GM21528 (cell line): ENCODE measurements around the gene UGT3A2.
A peak's percentile ranks its signal among the peaks of the same experiment; 100 is the strongest.

ENCODE experiments used
- ATAC-seq: cut with Tn5 transposase; IDR thresholded peaks from one replicate; pipeline ENCODE4 v1.9.1; 2021; ENCODE audit warnings: mild to moderate bottlenecking, moderate library complexity; ENCODE audit not compliant: unreplicated experiment, low FRiP score

Gene UGT3A2, protein sequence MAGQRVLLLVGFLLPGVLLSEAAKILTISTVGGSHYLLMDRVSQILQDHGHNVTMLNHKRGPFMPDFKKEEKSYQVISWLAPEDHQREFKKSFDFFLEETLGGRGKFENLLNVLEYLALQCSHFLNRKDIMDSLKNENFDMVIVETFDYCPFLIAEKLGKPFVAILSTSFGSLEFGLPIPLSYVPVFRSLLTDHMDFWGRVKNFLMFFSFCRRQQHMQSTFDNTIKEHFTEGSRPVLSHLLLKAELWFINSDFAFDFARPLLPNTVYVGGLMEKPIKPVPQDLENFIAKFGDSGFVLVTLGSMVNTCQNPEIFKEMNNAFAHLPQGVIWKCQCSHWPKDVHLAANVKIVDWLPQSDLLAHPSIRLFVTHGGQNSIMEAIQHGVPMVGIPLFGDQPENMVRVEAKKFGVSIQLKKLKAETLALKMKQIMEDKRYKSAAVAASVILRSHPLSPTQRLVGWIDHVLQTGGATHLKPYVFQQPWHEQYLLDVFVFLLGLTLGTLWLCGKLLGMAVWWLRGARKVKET

DNA sequence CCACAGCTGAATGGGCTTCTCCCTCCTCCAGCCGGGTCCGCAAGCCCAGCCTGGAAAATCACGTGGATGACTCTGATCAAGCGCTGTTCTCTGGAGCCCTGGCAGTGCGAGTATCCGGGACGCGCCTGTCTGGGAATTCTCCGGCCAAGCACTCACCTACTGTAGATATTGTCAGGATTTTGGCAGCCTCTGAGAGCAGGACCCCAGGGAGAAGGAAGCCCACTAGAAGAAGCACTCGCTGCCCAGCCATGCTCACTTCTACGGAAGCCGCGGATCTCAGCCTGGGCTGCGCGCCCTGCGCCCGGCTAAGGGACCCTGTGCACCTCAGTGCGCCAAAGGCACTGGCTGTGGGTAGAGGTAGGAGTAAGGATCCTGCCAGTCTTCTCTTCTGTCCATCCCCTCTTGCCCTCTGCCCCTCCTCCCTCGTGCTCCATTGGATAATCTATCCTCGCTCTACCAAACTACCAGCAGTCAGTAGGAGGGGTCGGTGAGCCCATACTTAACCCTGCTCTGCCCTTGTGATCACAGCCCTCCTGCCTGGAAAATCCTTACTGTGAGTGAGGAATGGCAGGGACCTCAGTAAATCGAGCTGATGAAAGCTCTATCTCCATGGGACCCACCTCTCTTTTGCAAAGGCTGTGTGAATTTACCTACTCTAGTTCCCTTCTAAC is at the start of gene UGT3A2:
TSS of gene UGT3A2 (minus strand) at position 343 of the 671 bp plus-strand sequence. CDS start at position 250, 93 bp downstream.
- ATAC-seq = no peak

DNA sequence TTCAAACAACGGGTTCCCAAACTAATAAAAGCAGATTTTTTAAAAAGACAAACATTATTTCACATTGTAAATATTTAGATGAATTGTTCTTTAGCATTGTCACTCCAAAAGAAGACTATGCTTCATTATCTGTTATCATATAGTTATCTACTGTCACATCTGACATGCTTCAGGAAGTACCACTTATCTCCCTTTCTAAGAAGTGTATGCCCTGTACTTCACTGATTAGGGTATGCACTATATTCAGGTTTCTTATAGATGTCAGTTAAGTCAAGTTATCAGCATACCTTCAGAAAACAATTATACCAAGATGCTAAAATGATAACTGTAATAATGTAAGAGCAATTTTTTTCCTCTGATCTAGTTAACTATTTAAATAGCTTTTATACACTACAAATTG is 44.6 kb upstream of the UGT3A2 start:
- no peak for ATAC-seq

DNA sequence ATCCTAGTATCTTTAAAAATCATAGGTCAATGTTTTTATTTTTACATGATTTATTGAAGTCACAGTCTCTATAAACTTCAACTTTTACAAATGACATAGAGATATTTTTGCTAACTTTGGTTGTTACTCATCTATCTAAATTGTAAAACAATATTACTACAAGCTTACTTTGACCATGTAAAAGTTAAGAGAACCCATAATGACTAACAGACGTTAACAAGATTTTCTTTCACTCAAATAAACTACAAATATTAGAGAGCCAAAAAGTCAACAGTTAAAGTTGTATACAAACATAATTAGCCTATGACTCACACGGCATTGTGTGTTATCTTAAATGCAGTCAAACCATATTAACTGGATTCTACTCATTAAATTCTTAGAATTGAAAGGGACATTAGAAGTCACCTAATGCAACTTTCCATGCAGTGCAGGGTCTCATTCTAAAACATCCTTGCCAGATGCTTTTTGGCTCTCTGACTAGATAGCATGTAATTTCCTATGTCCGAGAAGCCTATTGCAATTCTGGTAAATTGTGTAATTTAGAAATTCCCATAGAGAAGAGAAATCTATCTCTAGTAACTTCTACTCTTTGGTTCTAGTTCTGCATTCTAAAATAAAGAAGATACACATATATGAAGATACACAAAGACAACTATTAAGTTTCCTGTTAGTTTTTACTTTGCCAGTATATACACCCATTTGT is 42.2 kb upstream of the UGT3A2 start:
- no peak for ATAC-seq

DNA sequence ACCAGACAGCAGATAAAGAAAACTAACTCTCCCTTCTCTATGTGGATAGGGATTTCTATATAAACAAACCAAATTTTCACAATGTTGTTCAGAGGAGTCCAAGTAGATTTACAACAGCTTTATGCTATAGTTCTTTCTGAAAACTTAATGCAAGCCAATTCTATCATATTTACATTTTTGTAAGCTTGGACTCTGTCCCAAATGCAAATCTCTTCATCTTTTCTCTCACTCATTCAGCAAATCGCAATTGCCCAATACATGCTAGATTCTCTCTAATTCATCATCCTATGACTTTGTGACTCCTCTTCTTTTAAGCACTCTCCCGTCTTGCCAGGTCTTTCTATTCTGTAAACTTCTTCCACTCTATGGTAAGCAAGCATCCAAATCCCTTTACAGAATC is 39.1 kb upstream of the UGT3A2 start:
- no peak for ATAC-seq

DNA sequence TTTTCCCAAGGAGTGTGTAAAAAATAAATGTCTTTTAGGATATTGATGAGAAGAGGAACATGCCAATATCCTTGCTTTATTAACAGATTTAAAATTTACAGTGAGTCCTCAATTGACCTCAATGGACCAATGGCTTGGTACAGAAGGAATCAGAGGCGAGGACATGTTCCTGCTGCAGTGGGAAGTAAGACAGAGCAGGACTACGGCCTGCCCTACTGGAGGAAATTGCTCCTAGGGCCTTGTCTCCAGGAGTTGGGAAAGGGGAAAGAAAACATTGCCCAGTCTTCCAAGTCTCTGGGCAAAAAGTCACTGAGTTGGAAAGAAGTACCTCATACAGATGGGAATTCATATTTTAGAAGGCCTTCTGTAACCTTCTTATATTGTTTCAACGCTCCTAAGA is 33.1 kb upstream of the UGT3A2 start:
- ATAC-seq = no peak

DNA sequence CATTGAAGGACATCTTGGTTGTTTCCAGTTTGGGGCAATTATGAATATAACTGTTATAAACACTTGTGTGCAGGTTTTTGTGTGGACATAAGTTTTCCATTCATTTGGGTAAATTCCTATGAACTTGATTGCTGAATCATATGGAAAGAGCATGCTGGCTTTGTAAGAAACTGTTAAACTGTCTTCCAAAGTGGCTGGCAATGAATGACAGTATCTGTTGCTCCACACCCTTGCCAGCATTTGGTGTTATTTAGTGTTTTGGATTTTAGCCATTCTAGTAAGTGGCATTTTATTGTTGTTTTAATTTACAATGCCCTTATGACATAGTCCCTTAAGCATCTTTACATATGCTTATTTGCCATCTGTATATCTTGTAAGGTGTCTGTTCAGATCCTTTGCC is 29.8 kb upstream of the UGT3A2 start:
- no peak for ATAC-seq

DNA sequence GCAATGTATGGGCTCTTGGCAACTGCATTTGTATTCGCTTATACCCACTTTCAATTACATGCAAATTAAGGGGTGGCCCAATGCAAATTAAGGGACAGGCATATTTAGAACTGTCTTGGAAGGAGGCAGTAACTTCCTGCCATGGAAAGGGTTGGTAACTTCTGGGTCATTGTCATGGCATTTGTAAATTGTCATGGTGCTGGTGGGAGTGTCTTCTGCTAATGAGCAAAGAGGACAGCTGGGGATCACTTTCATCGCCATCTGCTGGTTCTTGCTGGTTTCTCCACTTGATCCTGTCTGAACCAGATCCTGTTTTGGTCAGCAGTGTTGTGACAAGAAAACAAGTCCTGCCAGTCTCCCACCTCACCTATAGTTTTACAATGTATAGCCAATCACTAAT is 23.3 kb upstream of the UGT3A2 start:
- no peak for ATAC-seq

DNA sequence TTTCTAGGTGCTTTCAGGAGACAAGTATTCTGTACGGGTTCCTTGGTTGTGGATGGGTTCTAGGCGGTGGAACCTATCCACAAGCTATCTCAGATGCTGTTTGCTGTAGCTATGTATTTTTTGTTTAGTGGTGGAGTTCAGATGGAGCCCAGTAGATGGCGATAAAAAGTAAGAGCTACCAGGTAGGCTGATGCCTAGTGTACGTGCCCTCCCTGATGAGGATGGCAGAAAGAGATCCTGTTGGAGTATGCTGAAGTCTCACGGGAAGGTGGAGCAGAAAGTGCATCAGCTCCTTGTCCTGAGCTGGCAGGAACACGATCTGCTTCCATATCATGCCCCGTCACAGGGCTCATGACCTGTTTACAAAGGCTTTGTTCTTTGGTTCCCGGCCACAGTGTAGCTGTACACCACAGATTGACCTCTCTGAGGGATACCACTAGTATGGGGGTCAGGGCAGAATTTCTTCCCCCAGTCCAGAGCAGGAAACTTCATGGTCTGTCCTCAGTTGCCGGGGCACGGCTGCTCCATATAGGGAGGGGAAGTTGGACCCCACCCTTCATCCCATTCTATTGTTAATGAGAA is 12.6 kb upstream of the UGT3A2 start:
- peak; percentile 93 for ATAC-seq

DNA sequence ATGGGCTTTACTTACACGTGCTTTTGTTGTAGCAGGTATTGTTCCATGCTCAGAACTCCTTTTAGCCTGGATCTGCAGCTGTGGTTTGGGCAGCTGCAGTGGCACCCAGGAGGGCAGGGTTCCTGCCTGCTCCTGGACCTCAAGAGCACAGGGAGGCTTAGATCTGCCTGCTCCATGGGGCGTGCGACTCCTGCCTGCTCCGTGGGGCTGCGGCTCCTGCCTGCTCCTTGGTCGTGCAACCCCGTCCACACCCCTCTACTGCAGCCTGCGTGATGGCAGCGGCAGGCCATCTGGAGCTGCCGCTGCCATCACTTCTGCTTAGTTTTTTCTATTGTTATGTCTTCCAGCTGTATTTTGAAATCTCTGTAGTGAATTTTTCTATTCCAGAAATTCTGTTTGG is 11.7 kb upstream of the UGT3A2 start:
- no peak for ATAC-seq

DNA sequence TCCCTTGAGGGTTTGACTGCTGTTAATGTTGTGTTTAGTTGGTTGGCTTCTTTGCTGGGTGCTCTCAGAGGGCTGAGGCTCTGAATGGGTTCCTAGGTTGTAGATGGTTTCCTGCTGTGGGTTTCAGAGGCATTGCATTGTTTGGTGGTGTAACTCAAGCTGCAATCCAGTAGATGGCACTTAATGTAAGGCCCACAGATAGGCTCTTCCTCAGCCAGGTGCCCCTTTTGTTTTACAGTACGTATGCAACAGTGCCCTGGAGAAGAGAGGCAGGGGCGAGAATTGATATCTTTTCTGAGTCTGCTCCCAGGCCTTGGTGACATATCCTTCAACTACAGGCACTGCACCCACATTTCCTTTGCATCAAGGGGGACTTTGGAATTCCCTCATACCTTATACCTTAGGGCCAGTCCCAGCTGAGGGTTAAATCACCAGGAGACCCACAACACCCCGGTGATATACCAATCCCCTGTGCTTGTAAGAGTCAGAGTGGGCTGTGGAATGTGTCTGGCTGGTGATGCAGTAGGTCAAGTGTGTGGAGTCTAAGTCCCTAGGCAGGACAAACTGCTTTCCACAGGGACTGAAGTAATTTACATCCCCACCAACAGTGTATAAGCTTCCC is 7.0 kb upstream of the UGT3A2 start:
- no peak for ATAC-seq

DNA sequence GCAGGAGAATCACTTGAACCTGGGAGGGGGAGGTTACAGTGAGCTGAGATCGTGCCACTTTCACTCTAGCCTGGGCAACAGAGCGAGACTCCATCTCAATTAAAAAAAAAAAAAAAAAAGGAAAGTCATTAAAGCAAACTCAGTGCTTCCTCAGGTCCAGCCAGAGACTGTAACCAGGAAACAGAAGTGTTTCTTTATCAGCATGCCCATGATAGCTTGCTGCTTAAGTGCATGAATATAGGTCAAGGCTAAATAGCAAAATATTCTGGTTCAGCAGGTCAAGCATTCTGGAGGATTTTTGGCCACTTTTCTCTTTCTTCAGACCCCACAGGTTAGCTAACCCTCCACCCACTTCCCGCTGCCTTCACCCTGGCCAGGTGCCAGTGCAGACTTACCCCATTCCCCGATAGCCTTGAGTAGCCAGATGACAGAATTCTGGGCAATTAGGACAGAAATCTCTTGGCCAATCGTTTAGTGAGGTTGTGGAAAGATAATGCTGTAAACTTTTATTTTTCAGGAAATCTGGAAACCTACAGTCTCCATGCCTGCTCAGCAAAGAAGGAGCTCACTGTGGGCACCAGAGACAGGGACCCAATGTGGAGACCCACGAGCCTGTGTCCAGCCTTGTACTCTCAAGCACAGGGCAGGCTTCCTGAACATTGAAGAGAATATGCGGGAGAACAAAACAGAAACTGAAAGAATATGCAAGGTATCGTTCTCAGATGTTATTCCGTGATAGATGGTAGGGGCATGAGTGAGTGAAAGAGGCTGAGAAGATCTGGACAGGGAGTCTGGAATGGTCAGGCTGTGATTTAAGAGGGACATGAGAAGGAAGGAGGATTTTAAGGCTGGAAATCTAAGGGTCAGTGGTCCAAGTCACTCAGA is 4.2 kb upstream of the UGT3A2 start:
- ATAC-seq = no peak

DNA sequence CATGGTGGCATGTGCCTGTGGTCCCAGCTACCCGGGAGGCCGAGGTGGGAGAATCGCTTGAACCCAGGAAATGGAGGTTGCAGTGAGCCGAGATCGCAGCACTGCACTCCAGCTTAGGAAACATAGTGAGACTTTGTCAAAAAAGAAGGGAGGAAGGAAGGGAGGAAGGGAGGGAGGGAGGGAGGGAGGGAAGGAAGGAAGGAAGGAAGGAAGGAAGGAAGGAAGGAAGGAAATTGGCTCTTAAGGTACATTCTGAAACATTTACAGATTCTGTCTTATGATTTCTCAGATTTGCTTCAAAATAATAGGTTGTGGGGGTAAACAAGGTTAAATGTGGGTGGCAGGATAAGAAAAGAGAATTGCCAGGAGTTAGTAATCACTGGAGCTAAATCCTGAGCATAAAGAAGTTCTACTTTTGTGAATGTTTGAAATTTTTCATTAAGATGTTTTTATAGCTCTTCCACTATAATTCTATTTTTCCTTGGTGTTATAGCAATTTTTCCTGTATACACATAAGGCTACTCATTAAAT is 2.1 kb upstream of the UGT3A2 start:
- no peak for ATAC-seq

DNA sequence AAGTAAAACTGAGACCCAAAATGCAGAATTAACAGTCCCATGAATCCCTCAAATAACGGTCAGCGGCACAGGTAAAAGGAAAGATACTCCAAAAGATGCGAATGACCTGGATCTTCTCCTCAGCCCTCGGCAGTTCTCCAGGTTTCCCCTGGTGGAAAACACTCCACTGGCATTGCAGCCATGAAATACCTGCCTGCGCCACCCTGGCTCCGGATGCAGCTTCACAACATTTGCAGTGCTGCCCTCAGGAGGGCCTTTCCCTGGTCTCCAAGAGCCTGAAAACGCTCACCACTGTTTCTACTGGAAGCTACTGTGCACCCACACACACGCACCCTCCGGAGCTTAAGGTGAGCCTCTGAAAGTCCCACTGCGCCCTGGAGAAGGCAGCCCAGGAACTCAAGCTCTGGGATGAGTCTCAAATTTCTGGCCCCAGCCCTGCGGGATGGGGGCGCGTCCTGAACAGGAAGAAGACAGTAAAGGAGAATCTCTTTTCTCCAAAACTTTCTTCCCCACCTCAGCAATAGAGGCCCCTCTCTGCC is 612 bp downstream of the UGT3A2 start:
- no peak for ATAC-seq

DNA sequence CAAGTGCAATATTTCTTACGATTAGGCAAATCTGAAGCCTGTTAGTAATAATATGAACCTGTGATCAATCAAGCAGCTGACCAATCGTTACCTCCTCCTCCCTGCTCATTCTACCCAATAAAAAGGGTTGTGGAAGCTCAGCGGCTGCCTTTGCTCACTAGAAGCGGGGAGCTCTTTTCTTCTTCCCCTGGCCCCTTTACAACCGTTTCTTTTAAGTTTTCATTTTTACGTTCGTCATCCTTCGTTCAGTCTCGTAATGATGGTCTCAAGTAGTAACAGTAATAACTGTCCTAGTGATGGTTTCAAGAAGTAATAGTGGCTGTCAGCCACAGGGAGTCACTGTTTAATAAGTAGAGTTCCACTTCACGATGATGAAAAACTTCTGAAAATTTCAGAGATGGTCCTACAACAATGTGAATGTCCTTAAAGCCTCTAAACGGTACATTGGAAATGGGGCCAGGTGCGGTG is 6.2 kb downstream of the UGT3A2 start:
- no peak for ATAC-seq

DNA sequence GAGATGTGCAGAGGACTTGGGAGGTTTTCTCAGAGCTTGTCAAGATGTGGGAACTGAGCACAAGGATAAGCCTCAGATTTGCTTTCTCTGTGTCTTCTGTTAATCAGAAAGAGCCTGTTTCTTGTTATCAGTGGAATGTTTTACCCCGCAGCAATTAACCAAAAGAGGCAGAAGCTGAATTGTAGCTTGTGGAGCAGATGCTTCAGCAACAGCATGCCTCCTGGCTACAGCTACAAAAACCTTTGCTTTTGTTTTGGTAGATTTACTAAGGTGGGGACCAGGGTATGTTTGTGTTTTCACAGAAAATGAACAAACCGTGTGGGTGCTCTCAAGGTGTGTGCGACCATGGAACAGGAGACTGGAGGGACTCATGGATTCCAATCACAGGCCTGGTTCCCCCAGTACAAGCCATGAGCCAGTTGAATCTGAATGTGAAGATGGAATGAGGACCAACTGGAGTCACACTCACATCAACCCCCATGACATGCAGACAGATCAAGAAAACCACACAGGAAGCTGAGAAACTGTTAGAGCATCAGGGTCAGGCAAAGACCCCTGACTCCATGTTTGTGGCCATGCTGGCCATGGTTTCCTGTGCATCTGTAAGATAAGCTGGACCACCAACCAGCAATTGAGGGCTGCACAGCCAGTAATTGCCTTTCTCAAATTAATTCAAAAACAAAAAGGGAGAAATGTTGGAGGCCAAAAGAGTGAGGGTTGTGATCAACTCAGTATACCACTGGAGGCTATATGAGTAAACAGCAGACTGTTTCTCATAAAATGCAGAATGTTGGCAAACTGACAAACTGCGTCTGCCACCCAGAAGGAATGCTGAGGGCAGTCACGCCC is 6.9 kb downstream of the UGT3A2 start:
- no peak for ATAC-seq

DNA sequence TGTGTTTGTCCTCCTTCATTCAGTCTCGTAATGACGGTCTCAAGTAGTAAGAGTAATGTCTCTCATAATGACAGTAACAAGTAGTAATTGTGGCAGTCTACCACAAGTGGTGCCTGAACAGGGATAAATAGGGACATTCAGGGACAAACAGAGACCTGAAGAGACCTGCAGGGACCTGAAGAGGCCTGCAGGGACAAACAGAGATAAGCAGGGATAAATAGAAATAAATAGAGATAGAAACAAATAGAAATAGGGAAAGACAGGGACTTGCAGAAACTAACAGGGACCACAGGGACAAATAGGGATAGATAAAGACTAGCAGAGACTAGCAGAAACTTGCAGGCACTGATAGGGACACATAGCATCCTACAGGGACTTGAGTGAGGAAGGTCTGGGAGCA is 7.9 kb downstream of the UGT3A2 start:
- ATAC-seq = no peak

DNA sequence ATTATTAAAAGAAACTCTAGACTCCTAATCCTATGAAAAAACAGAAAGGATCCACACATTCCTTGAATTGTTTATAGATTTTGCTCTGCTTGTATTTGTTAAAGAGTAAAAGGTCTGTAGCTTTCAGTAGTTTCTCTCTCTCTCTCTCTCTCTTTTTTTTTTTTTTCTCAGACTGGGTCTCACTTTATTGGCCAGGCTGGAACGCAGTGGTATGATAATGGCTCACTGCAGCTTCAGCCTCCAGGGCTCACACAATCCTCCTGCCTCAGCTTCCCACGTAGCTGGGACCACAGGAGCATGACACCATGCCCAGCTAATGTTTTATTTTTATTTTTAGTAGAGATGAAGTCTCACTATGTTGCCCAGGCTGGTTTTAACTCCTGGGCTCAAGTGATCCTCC is 9.3 kb downstream of the UGT3A2 start:
- no peak for ATAC-seq

DNA sequence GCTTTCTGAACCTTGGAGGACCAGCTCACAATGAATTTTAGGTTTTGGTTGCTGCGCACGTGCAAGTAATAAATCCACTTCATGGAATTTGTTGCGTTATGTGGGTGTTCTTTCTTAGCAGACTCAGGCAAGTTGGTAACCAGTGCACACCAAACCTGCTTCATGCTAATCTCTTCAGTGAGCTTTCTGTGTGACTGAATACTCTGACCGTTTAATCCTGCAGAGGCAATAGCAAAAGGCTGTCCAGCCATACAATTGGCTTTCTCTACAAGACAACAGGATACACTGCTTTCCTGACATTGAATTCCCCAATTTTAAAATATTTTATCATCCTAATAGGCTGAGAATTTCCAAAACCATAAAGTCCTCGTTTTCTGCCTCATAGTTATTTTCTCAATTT is 10.3 kb downstream of the UGT3A2 start:
- ATAC-seq = no peak
